Thymus (tissue), 11 donors: ENCODE measurements around the gene ZNF227. TPM values are rescaled to one million over a fixed set of nuclear protein-coding genes. Genes with fewer than 3 reads are reported as not detected.
"Not testable (repeated sequence)": the region's sequence is repeated elsewhere in the genome, so short reads cannot be mapped to it uniquely, and the experiment has no call there.

ENCODE experiments used
- DNase-seq, 9 donors: peaks; one replicate each; pipeline ENCODE4 v3.0.0-alpha.2; 2013; ENCODE audit warnings: low spot score in 9 of 9, low read depth in 6 of 9, missing footprints in 1 of 9
- H3K27ac ChIP-seq, 2 donors: one replicate each; pipeline ENCODE4 v1.5.1; 2013; ENCODE audit warnings: control low read depth in 1 of 2, low read depth in 1 of 2, low read length in 1 of 2, mild to moderate bottlenecking in 1 of 2, moderate library complexity in 1 of 2
- H3K27me3 ChIP-seq, 2 donors: one replicate each; pipeline ENCODE4 v1.5.1; 2013; ENCODE audit warnings: low read length in 1 of 2; ENCODE audit not compliant: control insufficient read depth in 2 of 2, insufficient read depth in 1 of 2
- H3K36me3 ChIP-seq, 2 donors: one replicate each; pipeline ENCODE4 v1.5.1; 2013; ENCODE audit warnings: low read length in 1 of 2, mild to moderate bottlenecking in 1 of 2, moderate library complexity in 1 of 2; ENCODE audit not compliant: control insufficient read depth in 2 of 2, insufficient read depth in 2 of 2
- H3K4me1 ChIP-seq, 2 donors: one replicate each; pipeline ENCODE4 v1.5.1; 2013; ENCODE audit warnings: low read length in 2 of 2; ENCODE audit not compliant: control insufficient read depth in 2 of 2, insufficient read depth in 2 of 2
- H3K4me3 ChIP-seq, 2 donors: one replicate each; pipeline ENCODE4 v1.5.1; 2013; ENCODE audit warnings: low read length in 2 of 2, control low read depth in 1 of 2, mild to moderate bottlenecking in 1 of 2
- H3K9me3 ChIP-seq, 2 donors: one replicate each; pipeline ENCODE4 v1.5.1; 2013; ENCODE audit warnings: low read length in 1 of 2, mild to moderate bottlenecking in 1 of 2; ENCODE audit not compliant: control insufficient read depth in 2 of 2, insufficient read depth in 1 of 2
- WGBS: extraction: QIAGEN DNeasy Blood & Tissue Kit; methylation state at CpG from one replicate; pipeline ENCODE4 v1.1.7; 2013; 5-methylcytosine and 5-hydroxymethylcytosine counted together
- polyA plus RNA-seq: library from polyadenylated mRNA; stranded (reverse); fragments of 200-250 nt; gene quantifications from one replicate; pipeline ENCODE4 v1.2.3, GENCODE V29; 2013
- total RNA-seq: library from RNA; stranded (reverse); fragments of 120-200 nt; gene quantifications from one replicate; pipeline ENCODE4 v1.2.4, GENCODE V29; 2013
- donor health status: healthy.

ZNF227 gene
- total and polyA plus RNA-seq, 2 donors: 10.7 to 23.8 TPM

- H3K4me3 ChIP-seq, H3K27ac ChIP-seq, H3K27me3 ChIP-seq, H3K4me1 ChIP-seq, DNase-seq, H3K9me3 ChIP-seq: not testable (repeated sequence)
- H3K36me3 ChIP-seq: peaks cover 10 to 11% of the 10 kb centered on the region in 2 donors
- WGBS: 87% methylated on average over 2 of the region's 3 CpGs
These were observed 7.6 kb downstream of the ZNF227 start for GRCh38 chr19:44219926-44220325.

GRCh38 chr19:44220761-44221160 is 8.4 kb downstream of the ZNF227 start:
- not testable (repeated sequence) for H3K27me3 ChIP-seq, H3K9me3 ChIP-seq, H3K36me3 ChIP-seq, H3K4me1 ChIP-seq, H3K4me3 ChIP-seq, DNase-seq, H3K27ac ChIP-seq
- WGBS: 98% methylated on average over 6 of the region's 6 CpGs

GRCh38 chr19:44221291-44221690 is 9.0 kb downstream of the ZNF227 start:
- DNase-seq, H3K4me1 ChIP-seq, H3K4me3 ChIP-seq, H3K9me3 ChIP-seq, H3K27ac ChIP-seq, H3K27me3 ChIP-seq: not testable (repeated sequence)
- H3K36me3 ChIP-seq: peaks cover 9 to 14% of the 10 kb centered on the region in 2 donors
- WGBS: 92% methylated on average over 3 of the region's 3 CpGs

- DNase-seq: no peak
- Histone ChIP-seq H3K9me3 (peaks cover 0 to 3% of the 10 kb centered on the region in 2 donors), H3K36me3 (peaks cover 29 to 47% of the 10 kb centered on the region in 2 donors), H3K27me3 (no peaks in the 10 kb centered on the region), H3K27ac (no peak overlapping the region), H3K4me3 (no peak overlapping the region), H3K4me1 (no peaks in the 10 kb centered on the region)
- WGBS: over 99% methylated on average over 3 of the region's 3 CpGs
These were observed 16.0 kb downstream of the ZNF227 start for GRCh38 chr19:44228318-44228717.

GRCh38 chr19:44232867-44233266 is 20.5 kb downstream of the ZNF227 start:
- Histone ChIP-seq H3K9me3 (peaks cover 0 to 16% of the 10 kb centered on the region in 2 donors), H3K27ac (no peak overlapping the region), H3K4me1 (no peaks in the 10 kb centered on the region), H3K4me3 (no peak overlapping the region), H3K36me3 (peaks cover 58 to 68% of the 10 kb centered on the region in 2 donors), H3K27me3 (no peaks in the 10 kb centered on the region)
- no peak for DNase-seq
- 97% methylated on average over 3 of the region's 3 CpGs for WGBS

GRCh38 chr19:44236384-44236783 is 24.1 kb downstream of the ZNF227 start:
- no peak overlapping the region for H3K4me3 ChIP-seq
- no peaks in the 10 kb centered on the region for H3K27me3 ChIP-seq
- no peaks in the 10 kb centered on the region for H3K4me1 ChIP-seq
- no peak overlapping the region for H3K27ac ChIP-seq
- peaks cover 0 to 16% of the 10 kb centered on the region in 2 donors for H3K9me3 ChIP-seq
- WGBS: 97% methylated on average over 8 of the region's 8 CpGs
- DNase-seq: no peak
- H3K36me3 ChIP-seq: peaks cover 40 to 44% of the 10 kb centered on the region in 2 donors

- H3K4me1 ChIP-seq, DNase-seq, H3K4me3 ChIP-seq, H3K36me3 ChIP-seq, H3K27me3 ChIP-seq, H3K27ac ChIP-seq: not testable (repeated sequence)
- H3K9me3 ChIP-seq: peaks cover 0 to 10% of the 10 kb centered on the region in 2 donors
- over 99% methylated on average over 2 of the region's 2 CpGs for WGBS
These were observed 40.0 kb downstream of the ZNF227 start for GRCh38 chr19:44252332-44252731.

- WGBS: 96% methylated on average over 2 of the region's 2 CpGs
- H3K4me3 ChIP-seq, DNase-seq, H3K36me3 ChIP-seq, H3K27me3 ChIP-seq, H3K27ac ChIP-seq, H3K4me1 ChIP-seq: not testable (repeated sequence)
- H3K9me3 ChIP-seq: peaks cover 0 to 10% of the 10 kb centered on the region in 2 donors
These were observed 41.1 kb downstream of the ZNF227 start for GRCh38 chr19:44253392-44253791.

GRCh38 chr19:44254496-44254895 is 42.2 kb downstream of the ZNF227 start:
- peaks cover 0 to 7% of the 10 kb centered on the region in 2 donors for H3K9me3 ChIP-seq
- H3K36me3 ChIP-seq: no peaks in the 10 kb centered on the region
- no peak for DNase-seq
- no peaks in the 10 kb centered on the region for H3K27me3 ChIP-seq
- whole genome bisulfite sequencing: 98% methylated on average over 2 of the region's 2 CpGs
- H3K27ac ChIP-seq: no peak overlapping the region
- H3K4me1 ChIP-seq: peaks cover 0 to 2% of the 10 kb centered on the region in 2 donors
- H3K4me3 ChIP-seq: no peak overlapping the region
